ENCODE measurements around the gene FHAD1. TPM values are rescaled to one million over a fixed set of nuclear protein-coding genes. Genes with fewer than 3 reads are reported as not detected.
"Not testable (repeated sequence)": the region's sequence is repeated elsewhere in the genome, so short reads cannot be mapped to it uniquely, and the experiment has no call there.

The FHAD1 gene
- total RNA-seq, 1 donor from 2014 or later, result 7.0 TPM

DNA sequence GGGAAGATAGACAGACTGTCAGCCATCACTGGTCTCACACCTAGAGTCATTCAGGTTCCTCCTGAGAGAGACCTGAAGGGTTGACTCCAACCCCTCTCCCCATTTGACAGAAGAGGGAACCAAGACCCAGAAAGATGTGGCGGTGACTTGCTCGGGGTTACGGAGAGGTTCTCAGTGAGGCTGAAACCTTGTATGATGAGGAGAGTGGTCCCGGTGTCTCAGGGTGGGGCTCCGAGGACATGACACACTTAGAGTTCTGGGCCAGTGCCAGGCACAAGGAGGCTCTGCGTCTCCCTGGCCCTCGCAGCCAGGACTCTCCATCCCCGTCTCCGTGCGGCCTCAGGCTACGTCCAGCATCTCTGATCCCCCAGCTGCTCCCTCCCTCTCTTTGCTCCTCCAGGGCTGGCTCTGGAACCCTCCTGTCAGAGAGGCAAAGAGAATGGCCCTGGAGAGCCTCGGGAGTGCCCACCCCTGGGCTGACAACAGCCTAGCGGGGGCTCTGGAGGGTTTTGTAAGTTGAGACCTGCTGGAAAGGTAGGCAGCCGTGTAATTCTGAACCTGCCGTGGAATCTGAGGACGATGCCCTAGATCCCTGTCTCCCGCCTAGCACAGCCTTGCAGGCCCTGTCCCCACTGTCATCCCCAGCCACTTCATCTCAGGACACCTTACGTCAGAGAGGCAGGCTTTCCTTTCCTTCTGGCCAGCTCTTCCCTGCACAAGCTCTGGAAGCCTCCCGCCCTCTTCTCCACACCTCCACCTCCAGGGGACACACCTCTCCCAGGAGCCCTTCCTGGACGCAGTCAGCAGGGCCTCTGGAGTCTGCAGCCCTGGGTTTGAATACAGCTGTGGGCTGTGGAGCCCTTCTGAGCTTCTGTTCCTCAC lies 166.8 kb downstream of the FHAD1 start:
- no peak for DNase-seq (ENCODE audit: low spot score)

GRCh38 chr1:15414445-15414983 lies 167.5 kb downstream of the FHAD1 start:
- no peak for DNase-seq (ENCODE audit: low spot score)

- peak; percentile 43 for DNase-seq (ENCODE audit: low spot score)
These were observed 170.3 kb downstream of the FHAD1 start for GRCh38 chr1:15417059-15417934.

DNA sequence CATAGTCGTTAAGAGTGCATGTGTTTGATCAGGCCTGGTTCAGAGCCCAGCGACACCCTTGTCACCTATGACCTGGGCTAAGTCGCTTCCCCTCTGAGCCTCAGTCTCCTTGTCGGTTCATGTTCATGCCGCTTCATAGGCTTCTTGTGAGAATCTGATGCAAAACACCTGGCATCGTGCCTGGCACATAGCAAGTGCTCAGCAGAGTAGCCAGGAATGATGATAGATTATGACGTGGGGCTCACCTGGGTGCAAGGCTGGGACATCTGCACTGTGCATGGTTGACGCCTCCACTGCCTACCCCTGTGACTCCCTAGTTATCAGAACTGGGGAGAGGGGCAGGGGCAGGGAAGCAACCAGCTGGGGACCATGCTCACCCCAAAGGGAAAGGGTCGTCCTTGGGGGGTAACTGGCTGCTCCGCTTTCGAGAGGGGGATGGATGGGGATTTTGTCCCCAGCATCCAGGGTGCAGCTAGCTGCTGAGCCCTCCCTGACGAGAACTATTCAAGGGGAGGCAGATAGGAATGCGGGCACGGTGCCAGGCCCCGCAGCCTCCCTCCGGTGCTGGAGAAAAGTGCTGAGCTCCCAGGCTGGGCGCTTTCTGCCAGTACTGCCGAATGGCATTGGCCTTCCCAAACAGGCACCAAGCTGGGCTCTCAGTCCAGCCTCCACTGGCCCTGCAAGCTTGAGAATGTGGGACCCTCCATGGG lies 171.9 kb downstream of the FHAD1 start:
- no peak for DNase-seq (ENCODE audit: low spot score)

GRCh38 chr1:15420853-15421465 lies 173.9 kb downstream of the FHAD1 start:
- DNase-seq (ENCODE audit: low spot score), result no peak

GRCh38 chr1:15422871-15423270 lies 175.8 kb downstream of the FHAD1 start:
- DNase-seq (ENCODE audit: low spot score), result no peak

DNA sequence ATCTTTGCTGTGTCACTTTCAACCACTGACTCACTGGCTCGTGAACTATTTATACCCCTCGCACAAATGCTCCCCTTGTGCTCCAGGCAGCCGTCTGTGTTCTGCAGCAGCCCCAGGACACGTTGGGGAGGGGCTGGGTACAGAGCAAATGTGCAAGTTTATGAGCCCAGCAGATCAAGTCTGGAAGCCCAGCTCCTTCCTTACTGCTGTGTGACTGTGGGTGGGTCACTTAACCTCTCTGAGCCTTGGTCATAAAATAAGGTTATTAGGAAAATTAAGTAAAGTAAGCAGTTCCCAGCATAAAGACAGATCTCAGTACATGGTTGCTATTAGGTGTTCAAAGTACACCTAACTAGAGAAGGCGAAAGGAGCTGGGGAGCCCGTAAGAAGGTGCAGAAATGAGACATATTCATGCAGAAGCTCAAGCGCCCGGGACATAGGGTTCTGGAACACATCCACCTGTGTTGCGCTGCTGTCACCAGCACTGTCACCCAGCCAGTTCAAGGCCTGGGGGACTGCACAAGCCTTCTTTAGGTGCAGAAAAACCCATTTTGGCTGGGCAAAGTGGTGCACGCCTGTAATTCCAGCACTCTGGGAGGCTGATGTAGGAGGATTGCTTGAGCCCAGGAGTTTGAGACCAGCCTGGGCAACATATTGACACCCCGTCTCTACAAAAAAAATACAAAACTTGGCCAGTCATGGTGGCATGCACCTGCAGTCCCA lies 176.5 kb downstream of the FHAD1 start:
- no peak for DNase-seq (ENCODE audit: low spot score)

- no peak for DNase-seq (ENCODE audit: low spot score)
These were observed 177.2 kb downstream of the FHAD1 start for GRCh38 chr1:15424146-15424667.

DNA sequence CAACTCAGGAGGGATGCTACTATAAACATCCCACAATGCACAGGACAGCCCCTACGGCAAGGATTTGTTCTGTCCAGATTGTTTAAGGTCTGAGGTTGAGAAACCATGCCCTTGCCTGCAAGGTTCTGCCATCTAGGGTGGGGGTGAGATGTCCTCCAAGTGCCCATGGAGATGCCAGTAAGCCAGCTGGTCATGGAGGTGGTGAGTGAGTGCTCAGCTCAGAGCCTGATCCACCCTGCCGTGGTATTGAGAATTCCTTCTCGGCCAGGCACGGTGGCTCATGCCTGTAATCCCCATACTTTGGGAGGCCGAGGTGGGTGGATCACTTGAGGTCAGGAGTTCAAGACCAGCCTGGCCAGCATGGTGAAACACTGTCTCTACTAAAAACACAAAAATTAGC lies 178.0 kb downstream of the FHAD1 start:
- DNase-seq (ENCODE audit: low spot score), result no peak

DNA sequence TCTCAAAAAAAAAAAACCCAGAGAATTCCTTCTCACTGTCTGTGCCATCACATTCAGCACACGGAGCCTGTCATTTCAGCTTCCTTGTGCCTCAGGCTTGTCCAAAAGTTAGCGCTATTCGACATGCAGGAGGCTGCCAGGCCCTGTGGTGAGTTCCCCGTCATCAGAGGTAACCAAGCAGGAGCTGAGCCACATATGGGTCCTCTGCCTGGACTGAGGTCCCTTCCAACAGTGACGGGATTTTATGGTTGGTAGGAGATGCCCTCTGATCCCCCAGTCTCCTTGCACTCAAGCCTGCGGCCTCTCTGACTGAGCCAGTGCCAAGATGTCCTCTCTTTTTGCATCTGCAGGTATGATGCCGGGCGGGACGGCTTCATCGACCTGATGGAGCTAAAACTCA lies 178.5 kb downstream of the FHAD1 start:
- DNase-seq (ENCODE audit: low spot score), result no peak

- DNase-seq (ENCODE audit: low spot score), result no peak
These were observed 178.9 kb downstream of the FHAD1 start for GRCh38 chr1:15425958-15426357.

- DNase-seq (ENCODE audit: low spot score), result peak; percentile 78
These were observed 179.7 kb downstream of the FHAD1 start for GRCh38 chr1:15426492-15427279.

GRCh38 chr1:15427280-15427666 lies 180.2 kb downstream of the FHAD1 start:
- DNase-seq (ENCODE audit: low spot score), result peak; percentile 52

- DNase-seq (ENCODE audit: low spot score), result not testable (repeated sequence)
These were observed 181.2 kb downstream of the FHAD1 start for GRCh38 chr1:15428252-15428651.

- no peak for DNase-seq (ENCODE audit: low spot score)
These were observed 181.9 kb downstream of the FHAD1 start for GRCh38 chr1:15428815-15429435.

DNA sequence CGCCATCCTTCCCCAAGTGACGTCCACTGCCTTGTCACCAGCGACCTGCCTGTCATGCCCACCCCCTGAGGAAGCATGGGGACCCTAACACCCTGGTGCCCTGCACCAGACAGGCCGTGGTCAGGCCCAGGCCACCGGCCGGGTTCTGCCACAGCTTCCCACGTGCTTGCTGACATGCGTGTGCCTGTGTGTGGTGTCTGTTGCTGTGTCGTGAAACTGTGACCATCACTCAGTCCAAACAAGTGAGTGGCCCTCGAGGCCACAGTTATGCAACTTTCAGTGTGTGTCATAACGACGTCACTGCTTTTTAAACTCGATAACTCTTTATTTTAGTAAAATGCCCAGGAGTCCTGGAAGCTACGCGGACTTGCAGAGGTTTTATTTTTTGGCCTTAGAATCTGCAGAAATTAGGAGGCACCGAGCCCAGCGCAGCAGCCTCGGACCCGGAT lies 182.7 kb downstream of the FHAD1 start:
- no peak for DNase-seq (ENCODE audit: low spot score)

DNA sequence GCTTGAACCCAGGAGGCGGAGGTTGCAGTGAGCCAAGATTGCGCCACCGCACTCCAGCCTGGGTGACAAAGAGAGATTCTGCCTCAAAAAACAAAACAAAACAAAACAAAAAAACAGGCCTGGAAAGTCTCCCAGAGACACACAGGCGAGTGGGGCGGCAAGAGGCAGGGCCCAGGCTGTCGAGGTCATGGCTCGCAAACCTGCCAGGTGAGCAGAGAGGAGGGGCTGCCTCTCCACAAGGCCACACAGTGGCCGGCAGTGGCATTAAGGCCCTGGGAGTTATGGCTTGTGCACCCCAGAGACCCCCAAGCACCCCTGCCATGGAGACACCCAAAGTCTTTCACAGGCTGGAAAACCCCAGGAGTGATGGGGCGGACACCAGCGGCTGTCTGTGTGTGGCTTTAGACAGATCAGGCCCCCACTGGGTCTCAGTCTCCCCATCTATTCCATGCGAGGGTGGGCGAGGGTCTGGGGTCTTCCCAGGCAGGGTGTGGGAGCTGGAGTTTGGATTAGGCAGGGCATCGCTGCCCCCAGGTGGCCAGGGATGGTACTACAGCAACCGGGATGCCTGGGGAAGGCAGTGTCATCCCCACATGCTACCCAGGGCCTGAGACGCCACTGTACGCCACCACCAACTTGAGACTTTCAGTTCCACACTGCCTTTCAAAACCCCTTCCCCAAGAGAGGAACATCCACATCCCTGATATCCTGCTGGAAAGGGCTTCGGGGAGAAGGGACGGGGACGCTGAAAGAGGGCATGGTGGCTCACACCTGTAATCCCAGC lies 184.0 kb downstream of the FHAD1 start:
- DNase-seq (ENCODE audit: low spot score), result no peak

DNA sequence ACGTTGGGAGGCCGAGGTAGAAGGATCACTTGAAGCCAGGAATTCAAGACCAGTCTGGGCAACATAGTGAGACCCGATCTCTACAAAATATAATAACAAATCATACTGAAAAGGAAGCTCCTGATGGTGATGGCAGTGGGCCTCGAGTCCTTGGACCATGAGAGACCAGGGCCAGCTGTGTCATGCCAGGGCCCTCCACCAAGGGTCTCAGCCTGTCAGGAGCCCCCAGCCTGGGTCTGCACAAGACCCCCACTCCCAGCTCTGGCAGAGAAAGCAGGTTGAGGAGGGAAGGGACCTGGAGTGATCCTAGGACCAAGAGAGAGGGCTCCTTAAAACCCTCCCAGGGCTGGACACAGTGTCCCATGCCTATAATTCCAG lies 184.5 kb downstream of the FHAD1 start:
- DNase-seq (ENCODE audit: low spot score), result no peak

Measured in umbilical cord (tissue), 2 donors.